Common myeloid progenitor, CD34-positive (primary cell): ENCODE results near the gene PCDHA3.
"Not testable (repeated sequence)": the region's sequence is repeated elsewhere in the genome, so short reads cannot be mapped to it uniquely, and the experiment has no call there.

Source experiments
- CTCF ChIA-PET: fragments of 350-600 bp; sonication (Branson Sonifier 250); formaldehyde crosslinking; loops from one replicate; lab custom pipeline; 2021; ENCODE audit warnings: antibody characterized with exemption; lab: Charles Lee
- POLR2A ChIA-PET: fragments of 350-600 bp; sonication (Branson Sonifier 250); formaldehyde crosslinking; loops from one replicate; lab custom pipeline; 2021; ENCODE audit warnings: antibody characterized with exemption; lab: Charles Lee
- DNase-seq, 3 donors: peaks; one replicate each; pipeline versions ENCODE4 v3.0.0 to v3.0.0-alpha.2; 2013
- H3K27ac ChIP-seq, 2 experiments: 1 replicate in 1 of 2; 2 replicates in 1 of 2; pipeline ENCODE4 v1.7.0; 2013; ENCODE audit warnings: inconsistent platforms in 2 of 2, low read length in 2 of 2, mild to moderate bottlenecking in 2 of 2, low read depth in 1 of 2, moderate library complexity in 1 of 2; ENCODE audit not compliant: severe bottlenecking in 2 of 2, insufficient read depth in 1 of 2, poor library complexity in 1 of 2
- H3K27me3 ChIP-seq, 5 experiments: replicated peaks in 2 of 5; 1 replicate in 3 of 5; 2 replicates in 2 of 5; pipeline versions ENCODE4 v1.6.1 to v1.7.0; 2013; ENCODE audit warnings: low read length in 4 of 5, mild to moderate bottlenecking in 2 of 5, moderate library complexity in 2 of 5, inconsistent platforms in 1 of 5; ENCODE audit not compliant: insufficient read depth in 5 of 5, control insufficient read depth in 4 of 5
- H3K36me3 ChIP-seq, 4 experiments: 1 replicate in 2 of 4; 2 replicates in 2 of 4; pipeline versions ENCODE4 v1.6.1 to v1.7.0; 2013; ENCODE audit warnings: low read length in 3 of 4, control low read depth in 1 of 4, mild to moderate bottlenecking in 1 of 4; ENCODE audit not compliant: control insufficient read depth in 4 of 4, insufficient read depth in 4 of 4
- H3K4me1 ChIP-seq, 4 experiments: 1 replicate in 3 of 4; 2 replicates in 1 of 4; pipeline versions ENCODE4 v1.6.1 to v1.7.1; 2013; ENCODE audit warnings: low read length in 3 of 4, mild to moderate bottlenecking in 3 of 4, control low read depth in 1 of 4, inconsistent platforms in 1 of 4, moderate library complexity in 1 of 4; ENCODE audit not compliant: control insufficient read depth in 4 of 4, insufficient read depth in 4 of 4; ENCODE audit errors: control extremely low read depth in 1 of 4
- H3K4me3 ChIP-seq, 7 experiments: 1 replicate in 4 of 7; 2 replicates in 3 of 7; pipeline versions ENCODE4 v1.5.1 to v1.7.0; 2013; ENCODE audit warnings: mild to moderate bottlenecking in 7 of 7, low read length in 6 of 7, moderate library complexity in 6 of 7, inconsistent platforms in 2 of 7, low read depth in 2 of 7, control low read depth in 1 of 7; ENCODE audit not compliant: insufficient read depth in 4 of 7, control insufficient read depth in 1 of 7; ENCODE audit errors: extremely low read depth in 1 of 7
- H3K9me3 ChIP-seq, 5 experiments: 1 replicate in 4 of 5; 2 replicates in 1 of 5; pipeline versions ENCODE4 v1.6.1 to v1.7.1; 2013; ENCODE audit warnings: low read length in 4 of 5, mild to moderate bottlenecking in 2 of 5, inconsistent platforms in 1 of 5, low read depth in 1 of 5, moderate library complexity in 1 of 5; ENCODE audit not compliant: control insufficient read depth in 4 of 5, insufficient read depth in 2 of 5; ENCODE audit errors: control extremely low read depth in 1 of 5
- WGBS: methylation state at CpG from one replicate; pipeline ENCODE4 v1.1.5; 2013; ENCODE audit not compliant: insufficient coverage; 5-methylcytosine and 5-hydroxymethylcytosine counted together

Gene PCDHA3

DNA sequence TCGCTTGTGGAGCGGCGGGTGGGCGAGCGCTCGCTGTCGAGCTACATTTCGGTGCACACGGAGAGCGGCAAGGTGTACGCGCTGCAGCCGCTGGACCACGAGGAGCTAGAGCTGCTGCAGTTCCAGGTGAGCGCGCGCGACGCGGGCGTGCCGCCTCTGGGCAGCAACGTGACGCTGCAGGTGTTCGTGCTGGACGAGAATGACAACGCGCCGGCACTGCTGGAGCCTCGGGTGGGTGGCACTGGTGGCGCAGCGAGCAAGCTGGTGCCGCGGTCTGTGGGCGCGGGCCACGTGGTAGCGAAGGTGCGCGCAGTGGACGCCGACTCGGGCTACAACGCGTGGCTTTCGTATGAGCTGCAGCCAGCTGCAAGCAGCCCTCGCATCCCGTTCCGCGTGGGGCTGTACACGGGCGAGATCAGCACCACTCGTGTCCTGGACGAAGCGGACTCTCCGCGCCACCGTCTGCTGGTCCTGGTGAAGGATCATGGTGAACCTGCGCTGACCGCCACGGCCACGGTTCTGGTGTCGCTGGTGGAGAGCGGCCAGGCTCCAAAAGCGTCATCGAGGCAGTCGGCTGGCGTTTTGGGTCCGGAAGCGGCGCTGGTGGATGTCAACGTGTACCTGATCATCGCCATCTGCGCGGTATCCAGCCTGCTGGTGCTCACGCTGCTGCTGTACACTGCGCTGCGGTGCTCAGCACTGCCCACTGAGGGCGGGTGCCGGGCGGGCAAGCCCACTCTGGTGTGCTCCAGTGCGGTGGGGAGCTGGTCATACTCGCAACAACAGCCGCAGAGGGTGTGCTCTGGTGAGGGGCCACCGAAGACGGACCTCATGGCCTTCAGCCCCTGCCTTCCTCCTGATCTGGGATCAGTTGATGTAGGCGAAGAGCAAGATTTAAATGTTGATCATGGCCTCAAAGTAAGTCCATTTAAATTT is 42.2 kb downstream of the PCDHA3 start:
- 45% methylated on average over 58 of the region's 87 CpGs for WGBS
- Histone ChIP-seq H3K27me3 (peaks cover 0 to 14% (median 0%) of the 10 kb centered on the region in 5 experiments), H3K9me3 (peaks cover 8 to 30% (median 20%) of the 10 kb centered on the region in 5 experiments), H3K36me3 (no peaks in the 10 kb centered on the region), H3K4me3 (no peak overlapping the region), H3K27ac (no peak overlapping the region), H3K4me1 (no peaks in the 10 kb centered on the region)
- ChIA-PET CTCF (no interaction called here), POLR2A (no interaction called here)
- no peak for DNase-seq

DNA sequence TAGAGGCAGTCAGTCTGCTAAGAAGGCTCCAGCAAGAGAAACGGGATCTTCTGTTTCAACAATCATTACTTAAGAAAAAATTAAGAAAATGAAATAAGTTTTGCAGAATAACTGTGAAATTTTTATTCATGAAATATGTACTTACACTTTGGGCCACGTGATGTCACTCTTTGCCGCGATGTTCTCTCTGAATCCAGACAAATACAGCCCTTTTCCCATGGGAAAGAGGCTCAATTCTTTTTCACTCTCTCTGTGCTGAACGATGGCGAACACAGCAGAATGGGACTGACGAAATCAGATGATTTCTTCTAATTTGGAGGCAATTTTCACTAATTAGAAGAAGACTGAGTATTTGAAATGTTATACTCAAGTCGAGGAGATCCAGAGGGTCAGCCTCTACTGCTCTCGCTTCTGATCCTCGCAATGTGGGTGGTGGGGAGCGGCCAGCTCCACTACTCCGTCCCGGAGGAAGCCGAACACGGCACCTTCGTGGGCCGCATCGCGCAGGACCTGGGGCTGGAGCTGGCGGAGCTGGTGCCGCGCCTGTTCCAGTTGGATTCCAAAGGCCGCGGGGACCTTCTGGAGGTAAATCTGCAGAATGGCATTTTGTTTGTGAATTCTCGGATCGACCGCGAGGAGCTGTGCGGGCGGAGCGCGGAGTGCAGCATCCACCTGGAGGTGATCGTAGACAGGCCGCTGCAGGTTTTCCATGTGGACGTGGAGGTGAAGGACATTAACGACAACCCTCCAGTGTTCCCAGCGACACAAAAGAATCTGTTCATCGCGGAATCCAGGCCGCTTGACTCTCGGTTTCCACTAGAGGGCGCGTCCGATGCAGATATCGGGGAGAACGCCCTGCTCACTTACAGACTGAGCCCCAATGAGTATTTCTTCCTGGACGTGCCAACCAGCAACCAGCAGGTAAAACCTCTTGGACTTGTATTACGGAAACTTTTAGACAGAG is 47.6 kb downstream of the PCDHA3 start, which contains the start of gene PCDHA9:
Gene PCDHA9, plus strand, starts transcription at position 244 of the 964 bp plus-strand sequence. Its CDS starts 114 bp downstream, at position 358.
- H3K4me3 ChIP-seq, POLR2A ChIA-PET, CTCF ChIA-PET, H3K27ac ChIP-seq, DNase-seq, H3K36me3 ChIP-seq, H3K4me1 ChIP-seq: not testable (repeated sequence)
- Histone ChIP-seq H3K27me3 (peaks cover 0 to 14% (median 0%) of the 10 kb centered on the region in 5 experiments), H3K9me3 (peaks cover 2 to 26% (median 16%) of the 10 kb centered on the region in 5 experiments)
- 20% methylated on average over 23 of the region's 48 CpGs for WGBS

DNA sequence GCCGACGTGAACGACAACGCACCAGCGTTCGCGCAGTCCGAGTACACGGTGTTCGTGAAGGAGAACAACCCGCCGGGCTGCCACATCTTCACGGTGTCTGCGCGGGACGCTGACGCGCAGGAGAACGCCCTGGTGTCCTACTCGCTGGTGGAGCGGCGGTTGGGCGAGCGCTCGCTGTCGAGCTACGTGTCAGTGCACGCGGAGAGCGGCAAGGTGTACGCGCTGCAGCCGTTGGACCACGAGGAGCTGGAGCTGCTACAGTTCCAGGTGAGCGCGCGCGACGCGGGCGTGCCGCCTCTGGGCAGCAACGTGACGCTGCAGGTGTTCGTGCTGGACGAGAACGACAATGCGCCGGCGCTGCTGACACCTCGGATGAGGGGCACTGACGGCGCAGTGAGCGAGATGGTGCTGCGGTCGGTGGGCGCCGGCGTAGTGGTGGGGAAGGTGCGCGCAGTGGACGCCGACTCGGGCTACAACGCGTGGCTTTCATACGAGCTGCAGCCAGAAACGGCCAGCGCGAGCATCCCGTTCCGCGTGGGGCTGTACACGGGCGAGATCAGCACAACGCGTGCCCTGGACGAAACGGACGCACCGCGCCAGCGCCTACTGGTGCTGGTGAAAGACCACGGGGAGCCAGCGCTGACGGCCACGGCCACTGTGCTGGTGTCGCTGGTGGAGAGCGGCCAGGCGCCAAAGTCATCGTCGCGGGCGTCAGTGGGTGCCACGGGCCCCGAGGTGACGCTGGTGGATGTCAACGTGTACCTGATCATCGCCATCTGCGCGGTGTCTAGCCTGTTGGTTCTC is 49.2 kb downstream of the PCDHA3 start:
- H3K4me1 ChIP-seq, CTCF ChIA-PET, DNase-seq, POLR2A ChIA-PET, H3K36me3 ChIP-seq, H3K27ac ChIP-seq, H3K4me3 ChIP-seq: not testable (repeated sequence)
- Histone ChIP-seq H3K27me3 (peaks cover 0 to 13% (median under 1%) of the 10 kb centered on the region in 5 experiments), H3K9me3 (peaks cover 1 to 23% (median 16%) of the 10 kb centered on the region in 5 experiments)
- WGBS: 47% methylated on average over 101 of the region's 101 CpGs
